ENCODE results near the gene PAK6. TPM values are rescaled to one million over a fixed set of nuclear protein-coding genes. Genes with fewer than 3 reads are reported as not detected.

Gene PAK6
- total RNA-seq, 2 donors from 2014 or later = not detected

GRCh38 chr15:40245666-40246450, 7.0 kb downstream of the PAK6 start:
- no peaks in the 10 kb centered on the region for H3K36me3 Mint-ChIP-seq (ENCODE audit: low read depth)
- no peak overlapping the region for H3K27ac Mint-ChIP-seq
- no peaks in the 10 kb centered on the region for H3K9me3 ChIP-seq (ENCODE audit: control insufficient read depth, low read length, poor library complexity, severe bottlenecking)
- H3K4me3 Mint-ChIP-seq = no peak overlapping the region
- ATAC-seq (no peak), DNase-seq (no peak)
- no peaks in the 10 kb centered on the region for H3K4me1 Mint-ChIP-seq
- H3K27me3 Mint-ChIP-seq = peaks cover 8% of the 10 kb centered on the region

- no peaks in the 10 kb centered on the region for H3K4me1 Mint-ChIP-seq
- no peak for ATAC-seq
- H3K9me3 ChIP-seq (ENCODE audit: control insufficient read depth, low read length, poor library complexity, severe bottlenecking) = no peaks in the 10 kb centered on the region
Measured at GRCh38 chr15:40246496-40247280, 7.8 kb downstream of the PAK6 start.

DNA sequence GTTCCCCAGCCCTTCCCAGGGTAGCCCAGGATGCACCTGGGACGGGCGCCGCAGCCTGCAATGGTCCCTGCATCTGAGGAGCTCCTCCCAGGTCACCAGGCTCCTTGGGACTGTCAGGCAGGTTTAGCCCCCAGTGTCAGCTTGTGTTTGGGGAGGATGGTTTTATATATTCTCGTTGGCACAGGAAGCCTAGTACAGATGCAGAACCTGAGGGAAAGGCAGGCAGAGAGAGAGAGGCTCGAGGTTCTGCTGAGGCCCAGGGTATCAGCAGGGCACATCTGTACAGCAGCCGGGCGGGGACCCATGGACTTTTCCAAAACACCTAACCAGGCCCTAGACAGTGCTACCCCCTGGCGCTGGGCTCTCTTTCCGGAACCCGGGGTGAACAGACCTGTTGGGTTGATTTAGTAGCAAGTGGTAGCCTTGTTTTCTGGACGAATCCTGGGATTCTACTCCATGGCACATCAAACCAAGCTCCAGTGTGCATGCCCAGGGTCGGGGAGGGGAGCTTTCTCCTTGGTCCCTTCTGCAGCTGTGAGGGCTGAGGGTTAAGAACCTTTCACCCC, 8.6 kb downstream of the PAK6 start:
- H3K27me3 Mint-ChIP-seq = peaks cover 14% of the 10 kb centered on the region
- no peaks in the 10 kb centered on the region for H3K4me1 Mint-ChIP-seq
- H3K36me3 Mint-ChIP-seq (ENCODE audit: low read depth) = no peaks in the 10 kb centered on the region
- no peak overlapping the region for H3K27ac Mint-ChIP-seq
- no peaks in the 10 kb centered on the region for H3K9me3 ChIP-seq (ENCODE audit: control insufficient read depth, low read length, poor library complexity, severe bottlenecking)
- ATAC-seq (no peak), DNase-seq (no peak)
- H3K4me3 Mint-ChIP-seq = no peak overlapping the region

More at GRCh38 chr15:40246496-40247280, 7.8 kb downstream of the PAK6 start:
- Mint-ChIP-seq H3K4me3 (no peak overlapping the region), H3K36me3 (ENCODE audit: low read depth) (no peaks in the 10 kb centered on the region), H3K27ac (no peak overlapping the region), H3K27me3 (peaks cover 14% of the 10 kb centered on the region)
- DNase-seq = no peak

DNA sequence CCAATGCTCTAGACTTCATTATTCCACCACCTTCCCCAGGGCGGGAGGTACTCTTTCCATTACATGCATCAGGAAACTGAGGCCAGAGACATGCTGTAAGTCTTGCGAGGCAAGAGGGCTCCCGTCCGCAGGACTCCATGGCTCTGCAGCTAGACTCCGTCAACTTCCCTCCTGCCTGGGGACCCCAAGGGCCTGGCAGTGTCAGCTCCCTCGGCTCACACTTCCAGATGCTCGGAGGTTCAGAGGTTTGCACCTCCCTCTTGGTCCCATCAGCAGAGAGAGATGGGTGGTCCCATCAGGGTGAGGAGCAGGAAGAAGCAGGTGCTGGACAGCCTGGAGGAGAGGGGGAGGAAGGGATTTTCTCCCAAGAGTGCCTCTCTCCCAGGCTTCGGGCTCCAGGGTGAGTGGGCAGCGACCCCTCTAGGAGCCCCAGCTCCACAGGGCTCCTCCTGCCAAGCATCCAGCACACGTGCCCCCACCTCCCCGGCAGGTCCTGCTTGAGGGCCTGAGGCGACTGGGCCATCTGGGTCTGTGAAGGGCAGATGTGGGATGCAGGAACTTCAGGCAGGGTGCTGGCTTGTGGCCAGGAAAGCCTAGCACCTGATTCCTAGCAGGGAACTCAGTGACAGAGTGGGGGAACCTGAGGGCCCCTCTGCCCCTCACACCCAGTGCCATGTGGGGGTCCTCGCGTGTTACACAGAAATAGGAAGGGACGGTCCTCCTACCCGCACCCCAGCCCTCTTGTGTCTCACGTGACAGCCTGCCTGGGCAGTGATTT, 9.3 kb downstream of the PAK6 start:
- Mint-ChIP-seq H3K27ac (no peak overlapping the region), H3K36me3 (ENCODE audit: low read depth) (no peaks in the 10 kb centered on the region), H3K4me3 (no peak overlapping the region), H3K27me3 (peaks cover 12% of the 10 kb centered on the region), H3K4me1 (peaks cover 3% of the 10 kb centered on the region)
- DNase-seq = no peak
- H3K9me3 ChIP-seq (ENCODE audit: control insufficient read depth, low read length, poor library complexity, severe bottlenecking) = no peaks in the 10 kb centered on the region
- no peak for ATAC-seq

DNA sequence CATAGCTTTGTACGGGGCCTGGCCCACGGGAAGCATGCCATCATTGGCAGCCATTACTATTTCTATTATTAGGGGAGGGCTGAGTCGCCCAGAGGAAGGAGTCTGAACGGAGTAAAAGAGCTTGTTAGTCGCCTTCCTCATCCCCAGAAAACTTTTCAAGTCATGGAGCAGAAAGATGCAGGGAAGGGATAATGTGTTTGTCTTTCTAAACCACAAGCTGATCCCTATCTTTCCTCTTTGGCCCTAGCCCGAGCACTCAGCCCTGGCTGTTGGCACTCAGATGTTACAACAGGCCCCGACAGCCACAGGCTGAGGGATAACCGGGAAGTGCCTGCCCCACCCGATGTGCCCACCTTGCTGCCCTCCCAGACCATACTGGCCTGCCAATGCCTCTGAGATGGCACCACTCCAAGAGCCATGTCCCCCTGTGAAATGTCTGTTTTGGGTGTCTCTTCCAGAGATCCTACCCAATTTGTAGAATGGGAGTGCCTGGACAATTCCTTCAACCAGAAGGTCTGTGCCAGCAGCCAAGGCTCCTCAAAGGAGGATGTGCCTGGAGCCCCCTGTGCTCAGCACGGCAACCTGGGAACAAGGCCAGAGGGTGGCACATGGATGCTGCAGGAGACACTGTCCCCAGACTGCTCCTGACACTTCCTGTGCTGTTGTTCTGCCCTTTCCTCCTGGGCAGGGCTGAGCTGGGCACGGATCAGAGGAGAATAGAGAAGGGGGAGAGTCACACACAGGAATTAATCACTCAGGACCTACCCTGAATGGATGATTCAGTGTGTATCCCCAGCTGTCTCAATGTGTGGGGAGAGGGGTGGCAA, 10.8 kb downstream of the PAK6 start:
- H3K36me3 Mint-ChIP-seq (ENCODE audit: low read depth) = no peaks in the 10 kb centered on the region
- H3K9me3 ChIP-seq (ENCODE audit: control insufficient read depth, low read length, poor library complexity, severe bottlenecking) = no peaks in the 10 kb centered on the region
- DNase-seq (no peak), ATAC-seq (no peak)
- no peak overlapping the region for H3K27ac Mint-ChIP-seq
- peaks cover 25% of the 10 kb centered on the region for H3K27me3 Mint-ChIP-seq
- H3K4me3 Mint-ChIP-seq = no peak overlapping the region
- H3K4me1 Mint-ChIP-seq = peaks cover 9% of the 10 kb centered on the region

GRCh38 chr15:40250304-40250656, 11.4 kb downstream of the PAK6 start:
- H3K9me3 ChIP-seq (ENCODE audit: control insufficient read depth, low read length, poor library complexity, severe bottlenecking) = no peaks in the 10 kb centered on the region
- peaks cover 9% of the 10 kb centered on the region for H3K4me1 Mint-ChIP-seq
- H3K4me3 Mint-ChIP-seq = no peak overlapping the region
- H3K27ac Mint-ChIP-seq = no peak overlapping the region
- no peaks in the 10 kb centered on the region for H3K36me3 Mint-ChIP-seq (ENCODE audit: low read depth)
- DNase-seq (no peak), ATAC-seq (no peak)
- peaks cover 31% of the 10 kb centered on the region for H3K27me3 Mint-ChIP-seq

DNA sequence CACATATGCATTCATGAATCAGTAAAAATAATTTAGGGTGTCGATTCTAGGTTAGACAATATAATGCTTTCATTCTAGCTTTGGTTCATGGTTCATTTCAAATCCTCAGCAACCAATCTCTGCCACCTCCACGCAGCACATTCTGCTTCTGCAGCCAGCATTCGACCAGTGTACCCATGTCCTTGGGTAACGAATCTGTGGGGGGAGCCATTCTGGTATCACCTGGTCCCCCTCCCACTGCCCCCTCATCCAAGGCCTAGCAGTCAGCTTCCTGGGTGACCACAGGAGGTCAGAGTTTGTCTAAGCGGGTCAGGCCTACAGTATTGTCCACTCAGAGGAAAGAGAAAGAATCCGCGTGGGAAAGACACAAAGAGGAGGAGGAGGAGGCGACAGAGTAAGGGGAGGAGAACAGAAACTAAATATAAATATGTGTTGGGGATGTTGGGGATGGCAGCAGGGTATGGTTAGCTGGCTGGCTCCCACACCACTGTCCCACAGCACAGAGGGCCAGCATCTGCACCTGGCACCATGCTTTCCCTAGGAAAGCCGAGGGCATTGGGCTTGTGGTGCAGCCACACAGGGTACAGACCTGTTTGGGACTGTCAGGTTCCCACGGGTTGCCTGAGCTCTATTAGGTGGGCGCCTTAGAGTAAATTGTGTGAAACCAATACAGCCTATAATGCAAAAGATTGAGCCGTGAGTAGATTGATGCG, 12.1 kb downstream of the PAK6 start:
- H3K9me3 ChIP-seq (ENCODE audit: control insufficient read depth, low read length, poor library complexity, severe bottlenecking) = no peaks in the 10 kb centered on the region
- H3K4me1 Mint-ChIP-seq = peaks cover 9% of the 10 kb centered on the region
- no peaks in the 10 kb centered on the region for H3K36me3 Mint-ChIP-seq (ENCODE audit: low read depth)
- DNase-seq = no peak
- peaks cover 35% of the 10 kb centered on the region for H3K27me3 Mint-ChIP-seq
- no peak for ATAC-seq
- H3K27ac Mint-ChIP-seq = no peak overlapping the region
- H3K4me3 Mint-ChIP-seq = peak overlapping the region; percentile 58

- Mint-ChIP-seq H3K27me3 (peaks cover 35% of the 10 kb centered on the region), H3K4me3 (peak overlapping the region; percentile 58), H3K36me3 (ENCODE audit: low read depth) (no peaks in the 10 kb centered on the region), H3K27ac (no peak overlapping the region), H3K4me1 (peaks cover 9% of the 10 kb centered on the region)
- no peak for ATAC-seq
- H3K9me3 ChIP-seq (ENCODE audit: control insufficient read depth, low read length, poor library complexity, severe bottlenecking) = no peaks in the 10 kb centered on the region
- DNase-seq = no peak
Measured at GRCh38 chr15:40251486-40252140, 12.8 kb downstream of the PAK6 start.

DNA sequence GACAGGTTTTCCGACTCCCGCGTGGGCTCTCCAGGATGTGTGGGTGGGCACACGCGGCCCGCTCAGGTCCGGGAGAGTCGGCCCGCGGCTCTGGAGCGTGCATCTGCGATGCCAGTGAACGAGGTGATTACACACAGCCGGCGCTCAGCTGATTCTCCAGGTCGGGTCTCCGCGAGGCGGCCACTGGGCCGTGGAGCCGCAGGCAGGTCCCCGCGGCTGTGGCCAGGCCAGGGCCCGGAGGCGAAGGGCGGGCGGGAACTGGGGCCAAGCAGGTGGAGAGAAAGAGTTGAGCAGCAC, 13.2 kb downstream of the PAK6 start:
- Mint-ChIP-seq H3K27ac (no peak overlapping the region), H3K36me3 (ENCODE audit: low read depth) (no peaks in the 10 kb centered on the region), H3K4me1 (peaks cover 9% of the 10 kb centered on the region), H3K27me3 (peaks cover 35% of the 10 kb centered on the region), H3K4me3 (peak overlapping the region; percentile 58)
- ATAC-seq = no peak
- no peak for DNase-seq
- no peaks in the 10 kb centered on the region for H3K9me3 ChIP-seq (ENCODE audit: control insufficient read depth, low read length, poor library complexity, severe bottlenecking)

- H3K4me1 Mint-ChIP-seq = peaks cover 9% of the 10 kb centered on the region
- no peak for DNase-seq
- no peak overlapping the region for H3K27ac Mint-ChIP-seq
- peak; percentile 59 for ATAC-seq
- no peaks in the 10 kb centered on the region for H3K9me3 ChIP-seq (ENCODE audit: control insufficient read depth, low read length, poor library complexity, severe bottlenecking)
- peaks cover 35% of the 10 kb centered on the region for H3K27me3 Mint-ChIP-seq
- H3K36me3 Mint-ChIP-seq (ENCODE audit: low read depth) = no peaks in the 10 kb centered on the region
- peak overlapping the region; percentile 83 for H3K4me3 Mint-ChIP-seq
Measured at GRCh38 chr15:40252438-40253166, 13.7 kb downstream of the PAK6 start.

GRCh38 chr15:40253167-40253790, 14.4 kb downstream of the PAK6 start:
- no peak overlapping the region for H3K27ac Mint-ChIP-seq
- no peaks in the 10 kb centered on the region for H3K9me3 ChIP-seq (ENCODE audit: control insufficient read depth, low read length, poor library complexity, severe bottlenecking)
- ATAC-seq (peak; percentile 43), DNase-seq (no peak)
- H3K4me1 Mint-ChIP-seq = peaks cover 9% of the 10 kb centered on the region
- H3K4me3 Mint-ChIP-seq = peak overlapping the region; percentile 83
- H3K27me3 Mint-ChIP-seq = peaks cover 37% of the 10 kb centered on the region
- H3K36me3 Mint-ChIP-seq (ENCODE audit: low read depth) = no peaks in the 10 kb centered on the region
